ENCODE measurements around the gene XIRP1. TPM values are rescaled to one million over a fixed set of nuclear protein-coding genes. Genes with fewer than 3 reads are reported as not detected.

Gene XIRP1
- total RNA-seq, 1 experiment from 2014 or later = not detected

GRCh38 chr3:39146083-39146501 is 46.3 kb downstream of the XIRP1 start:
- Histone ChIP-seq H3K36me3 (ENCODE audit: control insufficient read depth in 1 of 2, insufficient read depth in 2 of 2, low read length in 2 of 2) (peaks cover 24 to 42% of the 10 kb centered on the region in 2 experiments), H4K20me1 (ENCODE audit: insufficient read depth) (peaks cover 32% of the 10 kb centered on the region; the same call in 1 of the 2 replicates), H3K4me1 (ENCODE audit: control insufficient read depth in 1 of 2, insufficient read depth in 2 of 2, low read length in 2 of 2) (peaks cover 69 to 74% of the 10 kb centered on the region in 2 experiments), H3K9me3 (ENCODE audit: control insufficient read depth in 1 of 2, insufficient read depth in 1 of 2, low read depth in 1 of 2, low read length in 2 of 2) (no peaks in the 10 kb centered on the region), H3K4me2 (ENCODE audit: low read length) (no peak overlapping the region), H2AFZ (ENCODE audit: low read depth, low read length, poor library complexity, severe bottlenecking) (no peak overlapping the region), H3K27me3 (ENCODE audit: insufficient read depth, low read length) (no peaks in the 10 kb centered on the region), H3K79me2 (ENCODE audit: insufficient read depth, low read length) (peaks cover 62% of the 10 kb centered on the region), H3K4me3 (replicated peaks in 1 of 2; ENCODE audit: low read depth in 1 of 2, low read length in 2 of 2) (no peak overlapping the region), H3K9me2 (ENCODE audit: insufficient read depth) (no peaks in the 10 kb centered on the region), H3K9ac (ENCODE audit: low read length) (no peak overlapping the region), H3K27ac (ENCODE audit: low read depth, low read length) (no peak overlapping the region)
- TF ChIP-seq CEBPB (IDR thresholded peaks at IDR 0.05; ENCODE audit: low read depth) (no peak), JUND (IDR thresholded peaks at IDR 0.05) (no peak), EGR1 (IDR thresholded peaks at IDR 0.05; ENCODE audit: low read depth) (no peak), EZH2phosphoT487 (IDR thresholded peaks at IDR 0.05; ENCODE audit: borderline replicate concordance) (no peak), SP1 (IDR thresholded peaks at IDR 0.05; ENCODE audit: low read depth) (no peak), EZH2 (IDR thresholded peaks at IDR 0.05) (no peak), ZBTB33 (IDR thresholded peaks at IDR 0.05; ENCODE audit: extremely low read depth, insufficient replicate concordance, low read length) (no peak), POLR2AphosphoS5 (IDR thresholded peaks at IDR 0.05; ENCODE audit: low read depth, low read length) (no peak), POLR2A (IDR thresholded peaks at IDR 0.05; ENCODE audit: borderline replicate concordance, extremely low read depth, insufficient read depth, insufficient read length) (no peak), YY1 (IDR thresholded peaks at IDR 0.05; ENCODE audit: extremely low read depth, insufficient replicate concordance, low read depth, low read length) (no peak), ELF1 (IDR thresholded peaks at IDR 0.05; ENCODE audit: borderline replicate concordance, low read depth) (no peak), SRF (IDR thresholded peaks at IDR 0.05; ENCODE audit: low read depth) (no peak), REST (IDR thresholded peaks at IDR 0.05; ENCODE audit: low read depth) (no peak), RAD21 (IDR thresholded peaks at IDR 0.05; ENCODE audit: low read depth) (no peak), ZNF274 (IDR thresholded peaks at IDR 0.05; ENCODE audit: low read depth, low read length) (no peak), ZFX (IDR thresholded peaks at IDR 0.05) (no peak), MAX (IDR thresholded peaks at IDR 0.05) (no peak), TCF7L2 (IDR thresholded peaks at IDR 0.05; ENCODE audit: borderline replicate concordance, extremely low read depth, insufficient read depth, insufficient read length) (no peak), CTCF (IDR thresholded peaks at IDR 0.05 in 2 of 3, conservative IDR thresholded peaks at IDR 0.05 in 1 of 3; ENCODE audit: borderline replicate concordance in 1 of 3, insufficient read depth in 1 of 3, low read depth in 2 of 3, low read length in 2 of 3) (no peak), FOSL1 (IDR thresholded peaks at IDR 0.05; ENCODE audit: low read depth) (no peak)
- intact Hi-C loops (cut with micrococcal nuclease) = no loop called here
- RAD21 ChIA-PET (ENCODE audit: low non-redundant PET in 1 of 2, low total read pairs in 2 of 2, uncharacterized antibody in 2 of 2, unreplicated experiment in 2 of 2) = no interaction called here
- ATAC-seq (no peak), DNase-seq (ENCODE audit: low read depth, low spot score) (no peak)
- POLR2A ChIA-PET = no interaction called here
- CTCF ChIA-PET = interaction anchor here (1.4 kb wide), 1 partner anchor 142 kb away, joined by 3 read pairs; no protein-coding TSS in a partner anchor
- BruUV-seq (replicated peaks) = no TSS peak

Measured in HCT116 (cell line).